ENCODE results near the gene ZNF750.

ZNF750 gene

GRCh38 chr17:82859431-82860403 lies 19.9 kb upstream of the ZNF750 start:
- peak; percentile 33 to 40 for DNase-seq (ENCODE audit: low read depth in 2 of 2)

- no peak for DNase-seq (ENCODE audit: low read depth in 2 of 2)
Measured at GRCh38 chr17:82858376-82859126, 18.7 kb upstream of the ZNF750 start.

- DNase-seq (ENCODE audit: low read depth in 2 of 2) = no peak
Measured at GRCh38 chr17:82856361-82856760, 16.5 kb upstream of the ZNF750 start.

GRCh38 chr17:82854226-82854625 lies 14.4 kb upstream of the ZNF750 start:
- no peak for DNase-seq (ENCODE audit: low read depth in 2 of 2)

- no peak for DNase-seq (ENCODE audit: low read depth in 2 of 2)
Measured at GRCh38 chr17:82851381-82851780, 11.6 kb upstream of the ZNF750 start.

GRCh38 chr17:82849076-82849945 lies 9.5 kb upstream of the ZNF750 start:
- no peak for DNase-seq (ENCODE audit: low read depth in 2 of 2)

GRCh38 chr17:82848022-82848592 lies 8.3 kb upstream of the ZNF750 start:
- peak; percentile 17 to 31 for DNase-seq (ENCODE audit: low read depth in 2 of 2)

DNA sequence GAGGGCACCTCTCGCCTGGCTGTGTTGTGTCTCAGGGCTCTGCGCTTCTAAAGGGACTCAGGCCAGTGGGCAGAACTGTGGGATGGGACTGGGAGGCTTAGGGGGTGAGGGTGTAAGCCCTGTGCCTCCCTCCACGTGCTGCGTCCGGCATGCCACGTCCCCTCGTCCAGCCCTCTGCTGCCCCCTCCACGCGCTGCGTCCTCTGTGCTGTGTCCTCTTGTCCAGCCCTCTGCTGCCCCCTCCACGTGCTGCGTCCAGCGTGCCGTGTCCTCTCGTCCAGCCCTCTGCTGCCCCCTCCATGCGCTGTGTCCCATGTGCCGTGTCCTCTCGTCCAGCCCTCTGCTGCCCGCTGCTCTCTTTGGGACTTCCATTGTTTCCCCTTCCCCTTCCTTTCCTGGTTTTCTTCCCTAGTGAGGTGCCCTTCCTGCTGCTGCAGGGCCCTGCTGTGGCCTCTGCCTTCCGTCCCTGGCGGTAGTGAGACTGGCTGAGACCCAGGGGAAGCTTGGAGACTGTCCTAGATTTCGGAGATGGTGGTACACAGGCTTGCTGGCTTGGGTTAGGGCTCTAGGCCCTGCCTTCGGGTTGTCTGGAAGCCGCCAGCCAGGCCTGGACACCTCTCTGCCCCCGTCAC lies 6.4 kb upstream of the ZNF750 start:
- DNase-seq (ENCODE audit: low read depth in 2 of 2) = no peak

- DNase-seq (ENCODE audit: low read depth in 2 of 2) = no peak
Measured at GRCh38 chr17:82845163-82845807, 5.5 kb upstream of the ZNF750 start.

GRCh38 chr17:82844796-82845162 lies 5.0 kb upstream of the ZNF750 start:
- no peak for DNase-seq (ENCODE audit: low read depth in 2 of 2)

- DNase-seq (ENCODE audit: low read depth in 2 of 2) = no peak
Measured at GRCh38 chr17:82843904-82844680, 4.3 kb upstream of the ZNF750 start.

- DNase-seq (ENCODE audit: low read depth in 2 of 2) = no peak
Measured at GRCh38 chr17:82841921-82842596, 2.2 kb upstream of the ZNF750 start.

- no peak for DNase-seq (ENCODE audit: low read depth in 2 of 2)
Measured at GRCh38 chr17:82840431-82840831, 609 bp upstream of the ZNF750 start.

- no peak for DNase-seq (ENCODE audit: low read depth in 2 of 2)
Measured at GRCh38 chr17:82838386-82839063, 1.3 kb downstream of the ZNF750 start.

- DNase-seq (ENCODE audit: low read depth in 2 of 2) = no peak
Measured at GRCh38 chr17:82837586-82838320, 2.1 kb downstream of the ZNF750 start.

DNA sequence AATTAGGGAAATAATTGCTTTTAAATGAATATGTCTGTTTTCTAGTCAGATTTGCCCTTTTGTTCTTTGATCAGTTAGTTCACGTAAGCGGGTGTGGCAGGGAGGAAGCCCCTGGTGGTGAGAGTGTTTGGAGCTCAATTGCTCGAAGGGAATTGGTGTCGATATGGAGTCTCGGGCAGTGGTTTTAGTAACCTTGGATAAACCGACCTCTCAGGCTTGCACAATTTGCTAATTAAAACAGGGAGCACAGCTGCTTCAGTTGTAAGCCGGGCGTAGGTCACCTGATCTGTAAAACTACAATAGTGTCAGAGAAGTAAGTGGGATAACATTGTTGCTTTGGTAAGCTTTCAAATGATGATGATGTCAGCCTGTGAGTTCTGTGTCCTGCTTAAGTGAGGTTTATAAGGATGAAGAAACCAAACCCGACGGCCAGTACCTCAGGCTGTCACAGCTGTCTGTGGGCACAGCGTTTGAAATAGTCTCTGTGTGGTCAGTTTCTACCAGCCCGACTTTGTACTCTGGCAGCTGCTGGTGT lies 2.9 kb downstream of the ZNF750 start:
- no peak for DNase-seq (ENCODE audit: low read depth in 2 of 2)

DNA sequence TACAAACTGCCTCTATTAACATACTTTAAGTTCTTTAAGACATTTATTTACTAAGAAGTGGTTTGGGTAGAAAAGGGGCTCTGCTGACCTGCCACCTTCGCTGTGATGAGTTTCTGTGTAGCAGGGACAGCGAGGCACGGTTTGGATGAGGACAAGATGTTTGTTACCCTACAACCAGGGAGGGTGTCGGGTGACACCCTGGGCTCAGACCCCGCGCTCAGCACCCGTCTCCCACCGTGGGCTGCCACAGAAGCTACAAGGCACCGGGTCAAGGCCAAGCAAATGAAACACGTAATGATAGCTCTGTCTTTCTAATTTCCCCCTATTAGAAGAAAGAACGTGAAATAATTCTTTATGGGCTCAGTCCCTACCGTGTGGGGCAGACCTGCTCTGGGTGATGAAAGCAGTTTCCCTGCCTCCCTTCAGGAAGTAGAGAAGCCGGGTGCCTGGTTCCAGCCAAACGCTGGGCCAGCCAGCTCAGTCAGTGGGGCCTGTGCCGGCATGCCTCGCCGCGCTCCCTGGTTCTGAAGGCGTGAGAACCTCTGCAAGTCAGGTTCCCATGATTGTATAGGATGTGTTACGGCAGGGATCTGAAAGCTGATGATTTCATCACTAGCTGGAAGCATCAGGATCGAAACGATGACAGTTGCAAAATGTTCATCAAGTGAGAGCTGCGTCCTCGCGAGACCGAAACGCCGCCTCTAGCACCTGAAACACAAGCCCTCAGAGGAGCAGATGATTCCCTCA lies 3.9 kb downstream of the ZNF750 start:
- DNase-seq (ENCODE audit: low read depth in 2 of 2) = no peak
